GM18909 (cell line): ENCODE measurements around the gene COX18.

Source experiments
- ATAC-seq: cut with Tn5 transposase; IDR thresholded peaks from one replicate; pipeline ENCODE4 v1.9.1; 2021; ENCODE audit warnings: mild to moderate bottlenecking; ENCODE audit not compliant: unreplicated experiment, poor library complexity

Gene COX18

GRCh38 chr4:73055241-73055897 is 14.1 kb downstream of the COX18 start:
- ATAC-seq, result peak; percentile 93

- no peak for ATAC-seq
Observed at GRCh38 chr4:73053974-73054480, 15.5 kb downstream of the COX18 start.

GRCh38 chr4:73053076-73053475 is 16.4 kb downstream of the COX18 start:
- no peak for ATAC-seq

GRCh38 chr4:73051625-73052024 is 17.9 kb downstream of the COX18 start:
- no peak for ATAC-seq

GRCh38 chr4:73045879-73046278 is 23.6 kb downstream of the COX18 start:
- no peak for ATAC-seq

GRCh38 chr4:73037057-73037456 is 32.5 kb downstream of the COX18 start:
- ATAC-seq, result no peak

- ATAC-seq, result no peak
Observed at GRCh38 chr4:73036123-73036522, 33.4 kb downstream of the COX18 start.

GRCh38 chr4:73034896-73035295 is 34.6 kb downstream of the COX18 start:
- no peak for ATAC-seq

GRCh38 chr4:73028621-73029020 is 40.9 kb downstream of the COX18 start:
- ATAC-seq, result no peak

GRCh38 chr4:73021634-73022033 is 47.9 kb downstream of the COX18 start:
- peak; percentile 78 for ATAC-seq

GRCh38 chr4:73019462-73020047 is 50.0 kb downstream of the COX18 start:
- no peak for ATAC-seq

- no peak for ATAC-seq
Observed at GRCh38 chr4:73018595-73018994, 50.9 kb downstream of the COX18 start.

- ATAC-seq, result no peak
Observed at GRCh38 chr4:73013310-73013709, 56.2 kb downstream of the COX18 start.

- ATAC-seq, result no peak
Observed at GRCh38 chr4:73012673-73013072, 56.8 kb downstream of the COX18 start.

GRCh38 chr4:73011629-73011985 is 57.9 kb downstream of the COX18 start:
- no peak for ATAC-seq

- no peak for ATAC-seq
Observed at GRCh38 chr4:73010789-73011628, 58.5 kb downstream of the COX18 start.

GRCh38 chr4:73007526-73008100 is 61.9 kb downstream of the COX18 start:
- ATAC-seq, result no peak

GRCh38 chr4:73006286-73006990 is 63.1 kb downstream of the COX18 start:
- ATAC-seq, result peak; percentile 81

GRCh38 chr4:73005514-73005913 is 64.0 kb downstream of the COX18 start:
- ATAC-seq, result no peak
